Stimulated activated naive CD8-positive, alpha-beta T cell treated with anti-CD3 and anti-CD28 coated beads, Interleukin-15, Interleukin-2, amounts not matched to agents 100 ng/mL and 50 ng/mL, for 24 hours (primary cell): ENCODE measurements around the gene ISOC2.

Experiments
- H3K27ac Mint-ChIP-seq: one replicate; pipeline ENCODE4 v1.8.0; 2021; ENCODE audit warnings: mild to moderate bottlenecking, mixed read lengths
- H3K27me3 Mint-ChIP-seq: one replicate; pipeline ENCODE4 v1.8.0; 2021; ENCODE audit warnings: mixed read lengths
- H3K36me3 Mint-ChIP-seq: one replicate; pipeline ENCODE4 v1.8.0; 2021; ENCODE audit warnings: low read depth, mixed read lengths
- H3K4me1 Mint-ChIP-seq: one replicate; pipeline ENCODE4 v1.8.0; 2021; ENCODE audit warnings: low read depth, mixed read lengths
- H3K4me3 Mint-ChIP-seq: one replicate; pipeline ENCODE4 v1.8.0; 2021; ENCODE audit warnings: mild to moderate bottlenecking, mixed read lengths
- H3K9me3 Mint-ChIP-seq: one replicate; pipeline ENCODE4 v1.8.0; 2021; ENCODE audit warnings: mixed read lengths

Gene ISOC2

DNA sequence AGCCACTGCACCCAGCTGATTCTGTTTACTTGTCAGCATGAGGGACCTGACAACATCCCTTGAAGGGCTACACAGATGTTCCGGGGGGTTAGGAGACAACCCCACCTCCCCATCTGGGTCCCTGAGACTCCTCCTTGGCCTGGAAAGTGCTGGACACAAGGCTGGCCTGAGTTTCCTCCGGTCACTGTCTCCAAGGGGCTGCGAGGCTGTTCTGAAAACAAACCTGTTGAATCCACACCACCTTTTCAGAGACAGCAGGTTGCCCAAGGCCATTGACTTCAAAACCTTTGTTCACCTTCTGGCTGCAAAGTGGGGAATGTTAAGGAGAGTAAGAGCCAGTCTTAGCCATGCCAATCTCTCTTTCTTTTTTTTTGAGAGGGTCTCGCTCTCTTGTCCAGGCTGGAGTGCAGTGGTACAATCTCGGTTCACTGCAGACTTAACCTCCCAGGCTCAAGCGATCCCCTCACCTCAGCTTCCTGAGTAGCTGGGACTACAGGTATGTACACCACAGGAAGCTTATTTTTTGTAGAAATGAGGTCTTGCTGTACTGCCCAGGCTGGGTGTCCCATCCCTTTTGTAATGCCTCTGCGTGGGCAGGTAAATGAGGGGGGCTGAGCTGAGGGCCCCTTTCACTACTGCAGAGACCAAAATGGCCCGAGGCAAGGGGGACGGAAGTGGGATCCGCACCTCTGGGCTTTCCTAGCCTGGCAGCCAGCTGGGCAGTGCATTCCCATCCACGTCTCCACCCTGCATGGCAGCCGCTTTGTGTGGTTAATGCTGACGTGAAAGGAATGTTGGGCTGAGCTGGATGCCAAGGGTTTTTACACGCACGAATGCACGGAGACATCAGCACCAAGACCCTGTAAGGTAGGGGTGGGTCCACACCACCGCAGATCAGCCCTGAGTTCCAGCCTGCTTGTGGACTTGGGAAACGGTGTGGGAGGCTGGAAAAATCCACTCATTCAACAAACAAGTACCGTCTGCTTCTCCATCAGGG, 13.1 kb upstream of the ISOC2 start:
- Mint-ChIP-seq H3K4me1 (peaks cover 28% of the 10 kb centered on the region), H3K27ac (no peak overlapping the region), H3K36me3 (peaks cover under 1% of the 10 kb centered on the region), H3K9me3 (no peaks in the 10 kb centered on the region), H3K27me3 (no peaks in the 10 kb centered on the region), H3K4me3 (peak overlapping the region; percentile 92)

DNA sequence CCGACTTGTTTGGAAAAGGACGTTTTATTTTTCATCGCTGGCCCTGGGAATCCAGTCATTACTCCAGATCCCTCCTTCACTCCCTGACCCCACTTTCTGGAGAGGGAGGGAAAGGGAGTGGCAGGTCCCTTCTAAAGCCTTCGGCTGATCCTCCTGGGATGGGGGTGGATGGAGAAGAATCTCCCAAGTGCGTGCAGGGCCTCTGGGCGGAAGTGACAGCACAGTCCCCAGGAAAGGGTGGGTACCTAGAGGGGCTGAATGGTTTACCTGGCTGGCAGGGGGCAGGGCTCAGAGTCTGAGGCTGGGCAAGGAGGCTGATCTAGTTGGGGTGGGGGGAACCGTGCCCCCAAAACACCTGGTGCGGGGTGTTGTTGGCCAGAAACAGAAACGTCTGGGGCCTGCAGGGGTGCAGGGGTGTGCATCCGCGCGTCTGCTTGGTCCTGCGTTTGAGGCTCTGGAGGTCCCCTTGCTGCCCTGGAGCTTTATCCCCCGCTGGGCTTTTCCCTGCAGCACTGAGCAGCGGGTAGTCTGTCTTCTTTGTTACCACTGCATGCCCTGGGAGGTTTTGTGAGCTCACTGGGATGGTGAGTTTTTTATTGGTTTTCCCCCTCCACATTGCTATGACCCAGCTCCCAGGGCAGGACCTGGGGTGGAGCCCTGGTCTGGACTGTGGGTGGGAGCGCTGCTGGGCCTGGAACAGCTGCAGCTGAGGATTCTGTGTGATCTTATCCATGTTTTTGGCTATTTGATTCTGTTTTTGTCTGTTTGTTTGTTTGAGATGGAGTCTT, 12.0 kb upstream of the ISOC2 start:
- Mint-ChIP-seq H3K4me1 (peaks cover 16% of the 10 kb centered on the region), H3K36me3 (no peaks in the 10 kb centered on the region), H3K27ac (no peak overlapping the region), H3K27me3 (no peaks in the 10 kb centered on the region), H3K9me3 (no peaks in the 10 kb centered on the region), H3K4me3 (no peak overlapping the region)

DNA sequence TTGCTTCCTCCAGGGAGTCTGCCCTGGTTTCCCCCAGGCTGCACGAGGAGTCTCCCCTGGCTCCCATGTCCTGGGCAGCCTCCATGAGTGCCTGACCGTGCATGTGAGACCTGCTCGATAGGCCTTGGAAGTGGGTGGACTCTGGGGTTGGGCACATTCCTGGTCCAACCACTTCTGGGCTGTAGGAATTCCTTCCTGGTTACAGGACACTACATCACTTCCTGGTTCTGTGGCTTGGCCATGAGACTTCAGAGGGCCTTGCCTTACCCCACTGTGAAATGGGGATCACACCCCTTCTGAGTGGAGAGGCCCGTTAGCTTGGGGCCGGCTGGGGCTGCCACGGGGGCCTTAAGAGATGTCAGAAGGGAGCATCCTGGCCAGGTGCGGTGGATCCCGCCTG, 11.0 kb upstream of the ISOC2 start:
- Mint-ChIP-seq H3K4me3 (no peak overlapping the region), H3K36me3 (no peaks in the 10 kb centered on the region), H3K9me3 (no peaks in the 10 kb centered on the region), H3K4me1 (peaks cover 7% of the 10 kb centered on the region), H3K27ac (no peak overlapping the region), H3K27me3 (no peaks in the 10 kb centered on the region)

DNA sequence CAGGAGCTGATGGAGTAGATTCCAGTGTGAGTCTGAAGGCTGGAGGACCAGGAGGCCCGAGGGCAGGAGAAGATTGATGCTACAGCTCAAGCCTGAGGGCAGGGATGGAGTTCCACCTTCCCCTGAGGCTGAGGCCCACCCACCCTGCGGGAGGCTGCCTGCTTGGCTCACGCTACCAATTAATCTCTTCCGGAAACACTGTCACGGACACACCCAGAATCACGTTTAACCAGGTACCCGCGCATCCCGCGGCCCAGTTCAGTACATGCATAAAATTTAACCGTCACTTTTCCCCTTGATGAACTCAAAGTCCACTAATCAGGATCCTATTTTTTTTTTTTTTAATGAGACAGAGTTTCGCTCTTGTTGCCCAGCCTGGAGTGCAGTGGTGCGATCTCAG, 9.8 kb upstream of the ISOC2 start:
- no peaks in the 10 kb centered on the region for H3K9me3 Mint-ChIP-seq
- peaks cover 7% of the 10 kb centered on the region for H3K4me1 Mint-ChIP-seq
- H3K36me3 Mint-ChIP-seq, result no peaks in the 10 kb centered on the region
- H3K27me3 Mint-ChIP-seq, result no peaks in the 10 kb centered on the region
- H3K27ac Mint-ChIP-seq, result no peak overlapping the region
- H3K4me3 Mint-ChIP-seq, result no peak overlapping the region

GRCh38 chr19:55468054-55468393, 6.6 kb upstream of the ISOC2 start:
- H3K4me1 Mint-ChIP-seq, result no peaks in the 10 kb centered on the region
- H3K36me3 Mint-ChIP-seq, result no peaks in the 10 kb centered on the region
- H3K27ac Mint-ChIP-seq, result no peak overlapping the region
- H3K27me3 Mint-ChIP-seq, result no peaks in the 10 kb centered on the region
- no peak overlapping the region for H3K4me3 Mint-ChIP-seq
- H3K9me3 Mint-ChIP-seq, result no peaks in the 10 kb centered on the region

GRCh38 chr19:55467236-55468053, 6.0 kb upstream of the ISOC2 start:
- H3K4me3 Mint-ChIP-seq, result no peak overlapping the region
- no peak overlapping the region for H3K27ac Mint-ChIP-seq
- no peaks in the 10 kb centered on the region for H3K27me3 Mint-ChIP-seq

GRCh38 chr19:55466241-55466614, 4.8 kb upstream of the ISOC2 start:
- no peaks in the 10 kb centered on the region for H3K27me3 Mint-ChIP-seq
- peaks cover 11% of the 10 kb centered on the region for H3K4me1 Mint-ChIP-seq
- no peaks in the 10 kb centered on the region for H3K9me3 Mint-ChIP-seq
- no peak overlapping the region for H3K4me3 Mint-ChIP-seq
- H3K27ac Mint-ChIP-seq, result no peak overlapping the region
- no peaks in the 10 kb centered on the region for H3K36me3 Mint-ChIP-seq

More at GRCh38 chr19:55467236-55468053, 6.0 kb upstream of the ISOC2 start:
- no peaks in the 10 kb centered on the region for H3K36me3 Mint-ChIP-seq
- H3K9me3 Mint-ChIP-seq, result no peaks in the 10 kb centered on the region
- H3K4me1 Mint-ChIP-seq, result peaks cover under 1% of the 10 kb centered on the region

- Mint-ChIP-seq H3K9me3 (no peaks in the 10 kb centered on the region), H3K27ac (no peak overlapping the region), H3K4me3 (no peak overlapping the region), H3K27me3 (no peaks in the 10 kb centered on the region), H3K36me3 (no peaks in the 10 kb centered on the region), H3K4me1 (peaks cover 15% of the 10 kb centered on the region)
Observed at GRCh38 chr19:55465460-55466240, 4.2 kb upstream of the ISOC2 start.

GRCh38 chr19:55464662-55465054, 3.2 kb upstream of the ISOC2 start, which contains the start of gene C19orf85:
Gene C19orf85, minus strand, starts transcription at chr19:55464751. Its CDS starts 197 bp downstream, at chr19:55464554.
- H3K4me1 Mint-ChIP-seq, result peaks cover 24% of the 10 kb centered on the region
- no peaks in the 10 kb centered on the region for H3K27me3 Mint-ChIP-seq
- no peak within 1 kb of the TSS for H3K4me3 Mint-ChIP-seq
- H3K9me3 Mint-ChIP-seq, result no peaks in the 10 kb centered on the region
- no peaks in the 10 kb centered on the region for H3K36me3 Mint-ChIP-seq
- no peak within 1 kb of the TSS for H3K27ac Mint-ChIP-seq

DNA sequence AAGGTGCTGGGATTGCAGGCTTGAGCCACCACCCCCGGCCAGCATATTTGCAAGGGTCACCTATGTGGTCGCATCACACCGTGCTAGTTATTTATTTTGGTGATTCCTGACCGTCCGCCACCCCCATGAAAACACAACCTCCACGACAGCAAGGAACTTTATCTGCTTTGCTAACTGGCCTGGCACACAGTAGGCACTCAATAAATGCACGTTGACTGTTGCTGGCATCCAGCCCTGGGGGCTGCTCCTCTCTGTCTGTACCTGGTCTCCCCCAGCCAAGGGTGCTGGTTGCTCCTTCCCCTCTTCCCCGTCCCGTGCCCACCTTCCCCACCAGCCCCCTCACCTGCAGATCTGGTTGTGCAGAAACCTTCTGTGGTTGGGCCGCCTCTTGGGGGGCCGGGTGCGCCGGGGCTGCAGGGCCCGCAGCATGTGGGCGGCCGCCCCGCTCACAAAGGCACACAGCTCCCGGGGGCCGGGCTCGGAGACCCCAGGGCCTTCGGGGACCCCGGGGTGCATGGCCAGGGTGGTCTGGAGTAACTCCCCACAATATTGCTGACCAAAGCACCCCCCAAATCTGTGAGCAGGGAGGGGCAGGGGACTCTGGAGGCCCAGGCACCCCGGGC, 2.7 kb upstream of the ISOC2 start:
- Mint-ChIP-seq H3K27ac (no peak overlapping the region), H3K27me3 (no peaks in the 10 kb centered on the region), H3K36me3 (no peaks in the 10 kb centered on the region), H3K4me3 (no peak overlapping the region), H3K9me3 (no peaks in the 10 kb centered on the region), H3K4me1 (peaks cover 24% of the 10 kb centered on the region)

DNA sequence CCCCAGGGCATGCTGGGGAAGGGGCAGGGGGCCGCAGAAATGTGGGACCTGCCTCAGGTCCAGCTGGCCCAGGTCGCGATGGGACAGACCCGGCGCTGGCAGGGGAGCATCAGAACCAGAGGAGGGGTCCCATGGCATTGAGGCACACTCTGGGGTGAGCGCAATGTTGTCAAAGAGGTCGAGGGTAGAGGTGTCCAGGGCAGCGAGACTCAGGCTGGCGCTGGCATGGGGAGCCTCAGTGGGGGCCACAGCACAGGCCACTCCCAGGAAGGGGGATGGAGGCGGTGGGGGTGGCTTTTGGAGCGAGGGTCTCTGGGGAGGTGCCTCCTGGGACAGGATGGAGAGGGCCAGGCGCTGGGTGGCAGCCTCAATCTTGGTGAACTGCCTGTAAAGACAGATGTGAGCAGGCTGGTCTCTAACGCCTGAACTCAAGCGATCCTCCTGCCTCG, 2.2 kb upstream of the ISOC2 start:
- Mint-ChIP-seq H3K4me1 (peaks cover 24% of the 10 kb centered on the region), H3K27ac (no peak overlapping the region), H3K9me3 (no peaks in the 10 kb centered on the region), H3K27me3 (no peaks in the 10 kb centered on the region), H3K36me3 (no peaks in the 10 kb centered on the region), H3K4me3 (no peak overlapping the region)

DNA sequence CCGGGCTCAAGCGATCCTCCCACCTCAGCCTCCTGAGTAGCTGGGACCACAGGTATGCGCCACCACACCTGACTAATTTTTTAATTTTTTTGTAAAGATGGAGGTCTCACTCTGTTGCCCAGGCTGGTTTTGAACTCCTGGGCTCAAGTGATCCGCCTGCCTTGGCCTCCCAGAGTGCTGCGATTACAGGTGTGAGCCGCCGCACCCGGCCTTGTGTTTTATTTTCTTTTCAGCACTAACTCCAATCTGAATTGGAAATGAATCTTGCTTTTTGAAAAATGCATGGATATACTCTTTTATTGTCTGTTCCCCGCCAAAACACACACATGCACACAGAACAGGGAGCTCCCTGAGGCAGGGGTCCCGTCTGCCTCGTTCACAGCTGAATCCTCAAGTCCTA, 1.3 kb upstream of the ISOC2 start:
- H3K9me3 Mint-ChIP-seq, result no peaks in the 10 kb centered on the region
- H3K27ac Mint-ChIP-seq, result no peak overlapping the region
- H3K4me1 Mint-ChIP-seq, result peaks cover 24% of the 10 kb centered on the region
- no peaks in the 10 kb centered on the region for H3K27me3 Mint-ChIP-seq
- H3K36me3 Mint-ChIP-seq, result no peaks in the 10 kb centered on the region
- peak overlapping the region; percentile 85 for H3K4me3 Mint-ChIP-seq

DNA sequence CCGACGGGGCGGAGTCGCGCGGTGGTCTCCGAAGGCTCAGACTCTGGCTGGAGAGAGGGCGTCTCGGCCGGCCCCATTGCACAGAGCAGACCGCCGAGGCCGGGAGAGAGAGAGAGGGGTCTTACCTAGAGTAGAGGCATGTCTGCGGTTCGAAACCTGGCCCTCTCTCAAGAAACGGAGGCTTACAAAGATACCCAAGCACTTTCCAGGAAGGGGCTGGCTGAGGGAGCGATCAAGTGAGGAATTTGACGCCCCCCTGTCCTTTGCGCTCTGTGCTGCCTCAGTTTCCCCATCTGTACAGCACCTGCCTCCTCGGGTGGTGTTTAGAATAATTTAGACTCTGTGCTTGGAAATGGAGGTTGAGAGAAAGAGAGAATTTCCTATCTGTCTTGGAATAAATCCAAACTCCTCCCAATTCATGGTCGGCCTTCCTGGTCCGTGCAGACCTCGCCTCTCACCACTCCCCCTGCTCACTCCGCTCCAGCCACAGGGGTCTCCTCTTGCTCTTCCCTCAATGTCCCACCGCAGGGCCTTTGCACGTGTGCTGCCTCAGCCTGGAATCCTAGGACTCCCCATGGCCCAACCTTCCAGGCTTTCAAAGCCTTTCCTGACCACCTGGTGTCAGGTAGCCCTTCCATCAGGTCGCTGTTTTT, 658 bp upstream of the ISOC2 start:
- peak overlapping the region; percentile 92 for H3K27ac Mint-ChIP-seq
- no peaks in the 10 kb centered on the region for H3K27me3 Mint-ChIP-seq
- H3K4me1 Mint-ChIP-seq, result peaks cover 24% of the 10 kb centered on the region

More for the DNA sequence above, 658 bp upstream of the ISOC2 start:
- no peaks in the 10 kb centered on the region for H3K9me3 Mint-ChIP-seq
- H3K36me3 Mint-ChIP-seq, result no peaks in the 10 kb centered on the region
- peak overlapping the region; percentile 85 for H3K4me3 Mint-ChIP-seq
